Measurements from ENCODE around the gene RAB39A. TPM values are rescaled to one million over a fixed set of nuclear protein-coding genes. Genes with fewer than 3 reads are reported as not detected.

The RAB39A gene
- total RNA-seq, 2 donors from 2014 or later, result 0.52 TPM; not detected in 1

GRCh38 chr11:107927559-107927958, 689 bp upstream of the RAB39A start:
- intact Hi-C loops (cut with DNase I), result no loop called here
- TF ChIP-seq POLR2A (IDR thresholded peaks at IDR 0.05) (no peak), CTCF (IDR thresholded peaks at IDR 0.05) (no peak)
- H3K36me3 ChIP-seq (replicated peaks in 1 of 2; ENCODE audit: insufficient read depth in 1 of 2, low read depth in 2 of 2), result no peaks in the 10 kb centered on the region
- peaks cover 9% of the 10 kb centered on the region for H3K4me1 ChIP-seq
- ATAC-seq (no peak), DNase-seq (no peak)
- H3K9me3 ChIP-seq, result no peaks in the 10 kb centered on the region
- H3K27me3 ChIP-seq, result peaks cover 0 to 8% of the 10 kb centered on the region in 2 donors
- H3K27ac ChIP-seq, result no peak overlapping the region
- 79 to 85% methylated on average over 5 of the region's 5 CpGs for WGBS, 2 donors
- H3K4me3 ChIP-seq, result no peak overlapping the region

GRCh38 chr11:107928767-107929507, 689 bp downstream of the RAB39A start:
- ATAC-seq (no peak), DNase-seq (peak in 2 of 4 donors; percentile 11 to 20)
- H3K9me3 ChIP-seq, result no peaks in the 10 kb centered on the region
- H3K4me1 ChIP-seq, result peaks cover 9% of the 10 kb centered on the region
- H3K36me3 ChIP-seq (replicated peaks in 1 of 2; ENCODE audit: insufficient read depth in 1 of 2, low read depth in 2 of 2), result no peaks in the 10 kb centered on the region
- H3K4me3 ChIP-seq, result peak overlapping the region in 1 of 2 donors; percentile 27
- peak overlapping the region in 1 of 4 donors; percentile 60 for H3K27ac ChIP-seq
- intact Hi-C loops (cut with DNase I), result no loop called here
- no peak for TF ChIP-seq CTCF (IDR thresholded peaks at IDR 0.05)
- peak in 1 of 3 donors; percentile 13 for TF ChIP-seq POLR2A (IDR thresholded peaks at IDR 0.05)
- WGBS, 2 donors, result 1 to 2% methylated on average over 34 to 41 of the region's 41 CpGs
- H3K27me3 ChIP-seq, result peaks cover 0 to 8% of the 10 kb centered on the region in 2 donors

- Histone ChIP-seq H3K36me3 (replicated peaks in 1 of 2; ENCODE audit: insufficient read depth in 1 of 2, low read depth in 2 of 2) (no peaks in the 10 kb centered on the region), H3K9me3 (no peaks in the 10 kb centered on the region), H3K27me3 (peaks cover 0 to 8% of the 10 kb centered on the region in 2 donors), H3K4me1 (peaks cover 9% of the 10 kb centered on the region), H3K4me3 (no peak overlapping the region), H3K27ac (no peak overlapping the region)
- ATAC-seq (no peak), DNase-seq (peak in 1 of 4 donors; percentile 20)
- intact Hi-C loops (cut with DNase I), result no loop called here
- 36 to 50% methylated on average over 10 of the region's 10 CpGs for WGBS, 2 donors
- no peak for TF ChIP-seq CTCF (IDR thresholded peaks at IDR 0.05)
- no peak for TF ChIP-seq POLR2A (IDR thresholded peaks at IDR 0.05)
These were observed 1.5 kb downstream of the RAB39A start for GRCh38 chr11:107929611-107930200.

- intact Hi-C loops (cut with DNase I), result no loop called here
- peaks cover 0 to 8% of the 10 kb centered on the region in 2 donors for H3K27me3 ChIP-seq
These were observed 3.0 kb downstream of the RAB39A start for GRCh38 chr11:107931206-107931605.

More at GRCh38 chr11:107931206-107931605, 3.0 kb downstream of the RAB39A start:
- Histone ChIP-seq H3K9me3 (no peaks in the 10 kb centered on the region), H3K27ac (no peak overlapping the region), H3K36me3 (replicated peaks in 1 of 2; ENCODE audit: insufficient read depth in 1 of 2, low read depth in 2 of 2) (no peaks in the 10 kb centered on the region), H3K4me3 (no peak overlapping the region), H3K4me1 (peaks cover 9% of the 10 kb centered on the region)
- DNase-seq (no peak), ATAC-seq (no peak)
- TF ChIP-seq CTCF (IDR thresholded peaks at IDR 0.05) (no peak), POLR2A (IDR thresholded peaks at IDR 0.05) (no peak)
- 75 to 79% methylated on average over 7 of the region's 7 CpGs for WGBS, 2 donors
